ENCODE measurements around the gene KATNB1. TPM values are rescaled to one million over a fixed set of nuclear protein-coding genes. Genes with fewer than 3 reads are reported as not detected.
"Not testable (repeated sequence)": the region's sequence is repeated elsewhere in the genome, so short reads cannot be mapped to it uniquely, and the experiment has no call there.

KATNB1 gene
- total RNA-seq, 2 experiments from 2014 or later = 37.4 to 43.5 TPM

- Histone ChIP-seq H4K20me1 (ENCODE audit: insufficient read depth, low read length) (no peaks in the 10 kb centered on the region), H3K4me3 (ENCODE audit: low read depth, low read length, poor library complexity, severe bottlenecking) (no peak overlapping the region), H3K9me3 (ENCODE audit: low read length) (no peaks in the 10 kb centered on the region), H3K79me2 (ENCODE audit: insufficient read depth, low read depth, low read length) (no peaks in the 10 kb centered on the region), H3K4me1 (ENCODE audit: insufficient read depth, low read length, poor library complexity, severe bottlenecking) (no peaks in the 10 kb centered on the region), H3K4me2 (ENCODE audit: low read length) (no peak overlapping the region), H3K27ac (ENCODE audit: low read depth, low read length, poor library complexity, severe bottlenecking) (no peak overlapping the region), H2AFZ (ENCODE audit: low read length) (no peak overlapping the region), H3K36me3 (ENCODE audit: insufficient read depth, low read length) (no peaks in the 10 kb centered on the region), H3K9me2 (ENCODE audit: insufficient read depth, low read length) (no peaks in the 10 kb centered on the region)
- TF ChIP-seq CTCF (conservative IDR thresholded peaks at IDR 0.05; ENCODE audit: low read length) (no peak), EZH2phosphoT487 (IDR thresholded peaks at IDR 0.05; ENCODE audit: borderline replicate concordance, low read depth, low read length) (no peak)
- ChIA-PET CTCF (ENCODE audit: unreplicated experiment) (no interaction called here), POLR2A (no interaction called here)
- intact Hi-C loops (cut with micrococcal nuclease; ENCODE audit: unreplicated experiment) = no loop called here
- DNase-seq (ENCODE audit: low spot score) = no peak
- no TSS peak for BruUV-seq (replicated peaks)
These were observed 45.8 kb downstream of the KATNB1 start for GRCh38 chr16:57781349-57781740.

- Histone ChIP-seq H3K79me2 (ENCODE audit: insufficient read depth, low read depth, low read length) (no peaks in the 10 kb centered on the region), H3K4me3 (ENCODE audit: low read depth, low read length, poor library complexity, severe bottlenecking) (no peak overlapping the region), H3K9me2 (ENCODE audit: insufficient read depth, low read length) (no peaks in the 10 kb centered on the region), H3K27ac (ENCODE audit: low read depth, low read length, poor library complexity, severe bottlenecking) (no peak overlapping the region), H3K4me1 (ENCODE audit: insufficient read depth, low read length, poor library complexity, severe bottlenecking) (no peaks in the 10 kb centered on the region), H4K20me1 (ENCODE audit: insufficient read depth, low read length) (no peaks in the 10 kb centered on the region), H2AFZ (ENCODE audit: low read length) (no peak overlapping the region), H3K9me3 (ENCODE audit: low read length) (no peaks in the 10 kb centered on the region), H3K4me2 (ENCODE audit: low read length) (no peak overlapping the region), H3K36me3 (ENCODE audit: insufficient read depth, low read length) (no peaks in the 10 kb centered on the region)
- ChIA-PET POLR2A (no interaction called here), CTCF (ENCODE audit: unreplicated experiment) (no interaction called here)
- no TSS peak for BruUV-seq (replicated peaks)
- TF ChIP-seq EZH2phosphoT487 (IDR thresholded peaks at IDR 0.05; ENCODE audit: borderline replicate concordance, low read depth, low read length) (no peak), CTCF (conservative IDR thresholded peaks at IDR 0.05; ENCODE audit: low read length) (no peak)
- no peak for DNase-seq (ENCODE audit: low spot score)
- intact Hi-C loops (cut with micrococcal nuclease; ENCODE audit: unreplicated experiment) = no loop called here
These were observed 46.4 kb downstream of the KATNB1 start for GRCh38 chr16:57781741-57782606.

GRCh38 chr16:57782607-57783055 is 47.1 kb downstream of the KATNB1 start:
- H3K36me3 ChIP-seq (ENCODE audit: insufficient read depth, low read length); H3K9me3 ChIP-seq (ENCODE audit: low read length); intact Hi-C loops (cut with micrococcal nuclease; ENCODE audit: unreplicated experiment); H3K4me2 ChIP-seq (ENCODE audit: low read length); H3K27ac ChIP-seq (ENCODE audit: low read depth, low read length, poor library complexity, severe bottlenecking); CTCF ChIA-PET (ENCODE audit: unreplicated experiment); H4K20me1 ChIP-seq (ENCODE audit: insufficient read depth, low read length); POLR2A ChIA-PET; H3K9me2 ChIP-seq (ENCODE audit: insufficient read depth, low read length); H3K4me1 ChIP-seq (ENCODE audit: insufficient read depth, low read length, poor library complexity, severe bottlenecking); DNase-seq (ENCODE audit: low spot score); BruUV-seq (replicated peaks); H3K4me3 ChIP-seq (ENCODE audit: low read depth, low read length, poor library complexity, severe bottlenecking); H3K79me2 ChIP-seq (ENCODE audit: insufficient read depth, low read depth, low read length); H2AFZ ChIP-seq (ENCODE audit: low read length): not testable (repeated sequence)

All from OCI-LY7 (cell line).